Measurements from ENCODE around the gene MARCKSL1. TPM values are rescaled to one million over a fixed set of nuclear protein-coding genes. Genes with fewer than 3 reads are reported as not detected.

Gene MARCKSL1
- total and polyA plus RNA-seq, 7 donors = 4.1 to 158 (median 9.7) TPM

GRCh38 chr1:32321712-32322291 is 14.2 kb downstream of the MARCKSL1 start:
- peak; percentile 14 for DNase-seq
- no peaks in the 10 kb centered on the region for H3K4me1 ChIP-seq
- intact Hi-C loops (cut with DNase I) = no loop called here
- no peaks in the 10 kb centered on the region for H3K27me3 ChIP-seq
- TF ChIP-seq POLR2A (IDR thresholded peaks at IDR 0.05) = no peak
- TF ChIP-seq EP300 (IDR thresholded peaks at IDR 0.05) = no peak
- TF ChIP-seq CTCF (IDR thresholded peaks at IDR 0.05) = no peak
- TF ChIP-seq POLR2AphosphoS5 (IDR thresholded peaks at IDR 0.05) = no peak
- no peak overlapping the region for H3K4me3 ChIP-seq
- WGBS, 2 donors = 4 to 36% methylated on average over 5 of the region's 5 CpGs
- no peaks in the 10 kb centered on the region for H3K9me3 ChIP-seq
- peaks cover 0 to 76% (median 20%) of the 10 kb centered on the region in 4 donors for H3K36me3 ChIP-seq
- H3K27ac ChIP-seq = peak overlapping the region in 1 of 4 donors; percentile 8

GRCh38 chr1:32318127-32318869 is 17.7 kb downstream of the MARCKSL1 start:
- intact Hi-C loops (cut with DNase I) = no loop called here
- WGBS, 2 donors = 92 to 96% methylated on average over 10 of the region's 10 CpGs

GRCh38 chr1:32316903-32317277 is 19.1 kb downstream of the MARCKSL1 start:
- no peak overlapping the region for H3K4me3 ChIP-seq
- no peaks in the 10 kb centered on the region for H3K4me1 ChIP-seq
- no peaks in the 10 kb centered on the region for H3K27me3 ChIP-seq
- H3K27ac ChIP-seq = no peak overlapping the region
- TF ChIP-seq CTCF (IDR thresholded peaks at IDR 0.05) (no peak), POLR2A (IDR thresholded peaks at IDR 0.05) (no peak), EP300 (IDR thresholded peaks at IDR 0.05) (no peak), POLR2AphosphoS5 (IDR thresholded peaks at IDR 0.05) (no peak)
- no peak for DNase-seq
- intact Hi-C loops (cut with DNase I) = no loop called here
- 34 to 51% methylated on average over 3 of the region's 3 CpGs for WGBS, 2 donors
- H3K36me3 ChIP-seq = peaks cover 0 to 48% (median 15%) of the 10 kb centered on the region in 4 donors
- H3K9me3 ChIP-seq = no peaks in the 10 kb centered on the region

More at GRCh38 chr1:32318127-32318869, 17.7 kb downstream of the MARCKSL1 start:
- no peak for TF ChIP-seq EP300 (IDR thresholded peaks at IDR 0.05)
- TF ChIP-seq POLR2AphosphoS5 (IDR thresholded peaks at IDR 0.05) = no peak
- no peak for TF ChIP-seq CTCF (IDR thresholded peaks at IDR 0.05)
- TF ChIP-seq POLR2A (IDR thresholded peaks at IDR 0.05) = no peak
- Histone ChIP-seq H3K9me3 (no peaks in the 10 kb centered on the region), H3K27me3 (no peaks in the 10 kb centered on the region), H3K4me1 (no peaks in the 10 kb centered on the region), H3K27ac (no peak overlapping the region), H3K4me3 (no peak overlapping the region), H3K36me3 (peaks cover 0 to 49% (median 15%) of the 10 kb centered on the region in 4 donors)
- DNase-seq = no peak

GRCh38 chr1:32311709-32312393 is 24.2 kb downstream of the MARCKSL1 start:
- intact Hi-C loops (cut with DNase I) = no loop called here
- Histone ChIP-seq H3K27ac (no peak overlapping the region), H3K27me3 (no peaks in the 10 kb centered on the region), H3K4me1 (peaks cover 0 to 11% (median 7%) of the 10 kb centered on the region in 4 donors), H3K9me3 (no peaks in the 10 kb centered on the region), H3K4me3 (no peak overlapping the region), H3K36me3 (peaks cover 0 to 4% (median 2%) of the 10 kb centered on the region in 4 donors)
- no peak for DNase-seq
- WGBS, 2 donors = 34 to 64% methylated on average over 2 of the region's 2 CpGs
- TF ChIP-seq POLR2AphosphoS5 (IDR thresholded peaks at IDR 0.05) (no peak), CTCF (IDR thresholded peaks at IDR 0.05) (no peak), POLR2A (IDR thresholded peaks at IDR 0.05) (no peak), EP300 (IDR thresholded peaks at IDR 0.05) (no peak)
